Panc1 (cell line): ENCODE results near the gene SVOP. TPM values are rescaled to one million over a fixed set of nuclear protein-coding genes. Genes with fewer than 3 reads are reported as not detected.
A peak's percentile ranks its signal among the peaks of the same experiment; 100 is the strongest.

Source experiments
- ATAC-seq: fragments of 200-7000 bp; cut with Tn5 transposase; 2 replicates; pipeline ENCODE4 v1.9.1; 2020; ENCODE audit warnings: mild to moderate bottlenecking, moderate library complexity
- BruUV-seq: library from RNA; stranded (reverse); fragments of 400-500 nt; replicated peaks from 2 replicates; lab custom pipeline; 2021; lab: Mats Ljungman, UMichigan
- CTCF ChIA-PET: fragments of 300-600 bp; sonication (Branson Sonifier 250); formaldehyde crosslinking; loops from one replicate; lab custom pipeline; 2022; ENCODE audit warnings: antibody characterized with exemption; lab: Charles Lee
- POLR2A ChIA-PET: fragments of 300-600 bp; sonication (Branson Sonifier 250); formaldehyde crosslinking; loops from one replicate; lab custom pipeline; 2022; ENCODE audit warnings: antibody characterized with exemption; lab: Charles Lee
- DNase-seq: peaks from one replicate; pipeline ENCODE4 v3.0.0-alpha.2; 2010; ENCODE audit warnings: low read depth, low spot score
- H3K27ac ChIP-seq: 2 replicates; pipeline ENCODE4 v1.5.1; 2011; ENCODE audit warnings: mild to moderate bottlenecking, low read length, inconsistent platforms
- H3K27me3 ChIP-seq: fragments of 200-500 bp; sonication (Bioruptor generic); 2 replicates; pipeline ENCODE4 v1.6.0; 2014; ENCODE audit warnings: low read length, inconsistent platforms; ENCODE audit not compliant: control insufficient read depth, insufficient read depth
- H3K36me3 ChIP-seq: fragments of 200-500 bp; sonication (Bioruptor generic); 2 replicates; pipeline ENCODE4 v1.5.1; 2014; ENCODE audit warnings: inconsistent platforms, mild to moderate bottlenecking, low read length, moderate library complexity; ENCODE audit not compliant: control insufficient read depth, insufficient read depth
- H3K4me1 ChIP-seq: 2 replicates; pipeline ENCODE4 v1.5.1; 2011; ENCODE audit warnings: inconsistent platforms, mild to moderate bottlenecking, low read length, moderate library complexity; ENCODE audit not compliant: control insufficient read depth, insufficient read depth
- H3K4me3 ChIP-seq, 2 experiments: 2 replicates each; pipeline ENCODE4 v1.5.1; 2011 to 2012; ENCODE audit warnings: low read depth in 2 of 2, low read length in 2 of 2, mild to moderate bottlenecking in 2 of 2, inconsistent platforms in 1 of 2, moderate library complexity in 1 of 2
- H3K9me3 ChIP-seq: fragments of 200-500 bp; sonication (Bioruptor generic); 2 replicates; pipeline ENCODE4 v1.5.1; 2014; ENCODE audit warnings: low read depth, mild to moderate bottlenecking, inconsistent platforms, low read length, moderate library complexity; ENCODE audit not compliant: control insufficient read depth, insufficient read depth
- CTCF ChIP-seq: fragments of 450-650 bp; IDR thresholded peaks from 2 replicates; pipeline ENCODE4 v1.5.1; 2017; ENCODE audit warnings: mild to moderate bottlenecking
- POLR2AphosphoS5 ChIP-seq: IDR thresholded peaks from 2 replicates; pipeline ENCODE4 v1.6.1; 2012; ENCODE audit warnings: mild to moderate bottlenecking, low read depth, low read length, moderate library complexity
- SIN3A ChIP-seq: IDR thresholded peaks from 2 replicates; pipeline ENCODE4 v1.6.1; 2012; ENCODE audit warnings: low read depth, mild to moderate bottlenecking, low read length, moderate library complexity, borderline replicate concordance; ENCODE audit not compliant: insufficient read depth
- TCF7L2 ChIP-seq: IDR thresholded peaks from 2 replicates; pipeline ENCODE4 v1.6.1; 2011; ENCODE audit warnings: mild to moderate bottlenecking, low read depth, low read length, inconsistent platforms
- in situ Hi-C: cut with HindIII; loops from 2 replicates; pipeline ENCODE4 v1.10.0; 2016; ENCODE audit warnings: low sequenced_read_pairs, low pct_unique_long_range_greater_than_20kb
- intact Hi-C: fragments of 100-400 bp; cut with micrococcal nuclease; formaldehyde crosslinking; loops from one replicate; pipeline ENCODE4 v1.10.0; 2022; ENCODE audit not compliant: unreplicated experiment
- total RNA-seq: library from RNA; stranded (reverse); gene quantifications from one replicate; pipeline ENCODE4 v1.2.1, GENCODE V29; 2021; ENCODE audit not compliant: unreplicated experiment
- TF ChIP-seq, protein P1 (sequence below), 2 experiments: IDR thresholded peaks; 2 replicates each; pipeline ENCODE4 v1.6.1; 2011 to 2012; ENCODE audit warnings: low read depth in 2 of 2, control low read depth in 1 of 2, low read length in 1 of 2, mild to moderate bottlenecking in 1 of 2, moderate library complexity in 1 of 2; ENCODE audit not compliant: insufficient read depth in 1 of 2

Gene SVOP
- total RNA-seq, 1 experiment from 2014 or later: not detected

- DNase-seq: no peak
- CTCF ChIA-PET: no interaction called here
- Histone ChIP-seq H3K9me3 (no peaks in the 10 kb centered on the region), H3K27ac (no peak overlapping the region), H3K27me3 (no peaks in the 10 kb centered on the region), H3K36me3 (no peaks in the 10 kb centered on the region), H3K4me3 (no peak overlapping the region), H3K4me1 (no peaks in the 10 kb centered on the region)
- intact Hi-C loops: no loop called here
- BruUV-seq: no TSS peak
- POLR2A ChIA-PET: no interaction called here
- TF ChIP-seq POLR2AphosphoS5 (no peak), CTCF (peak; percentile 70)
- peak; percentile 76 for ATAC-seq
- in situ Hi-C loops: no loop called here
Measured at GRCh38 chr12:108967869-108968540, 52.9 kb downstream of the SVOP start.

DNA sequence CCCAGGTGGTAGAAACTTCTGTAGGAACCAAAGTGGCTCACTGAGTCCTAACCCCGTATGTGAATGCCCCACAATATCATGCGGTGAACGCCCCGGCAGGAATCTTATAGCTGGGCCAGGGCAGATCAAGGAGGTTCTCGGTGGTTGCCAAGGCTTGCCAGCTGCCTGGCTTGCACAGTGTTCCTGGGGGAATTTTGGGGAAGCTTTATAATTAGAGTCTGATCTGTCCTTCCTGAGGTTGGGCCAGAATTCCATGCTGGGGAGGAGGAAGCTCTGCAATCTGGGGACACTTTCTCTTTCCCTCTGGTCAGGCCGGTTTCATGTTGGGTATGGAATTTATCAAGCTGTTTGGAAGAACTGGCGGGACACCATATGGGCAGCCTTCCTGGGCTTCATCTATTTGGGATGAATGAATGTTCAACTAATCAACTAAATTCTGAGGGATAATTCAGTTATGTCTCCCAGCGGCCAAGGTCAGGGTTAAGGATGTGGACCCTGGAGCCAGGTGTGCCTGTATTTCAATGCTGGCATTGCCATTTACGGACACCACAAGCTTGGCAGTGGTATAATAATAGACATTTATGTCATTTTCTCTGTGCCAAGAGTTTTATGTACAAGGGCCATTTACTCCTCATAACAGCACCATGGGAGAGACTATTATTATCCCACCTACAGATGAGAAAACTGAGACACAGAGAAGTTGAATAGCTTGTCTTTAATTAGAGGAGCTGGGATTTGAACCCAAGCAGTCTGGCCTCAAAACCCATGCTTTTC, 54.3 kb downstream of the SVOP start:
- ATAC-seq: no peak
- Histone ChIP-seq H3K36me3 (no peaks in the 10 kb centered on the region), H3K9me3 (no peaks in the 10 kb centered on the region), H3K4me3 (no peak overlapping the region), H3K27me3 (no peaks in the 10 kb centered on the region), H3K27ac (no peak overlapping the region), H3K4me1 (no peaks in the 10 kb centered on the region)
- in situ Hi-C loops (no loop called here), intact Hi-C loops (no loop called here)
- CTCF ChIA-PET: interaction anchor here (0.5 to 0.6 kb wide), 2 partner anchors 86 to 95 kb away, joined by 3 to 5 read pairs; no protein-coding TSS in a partner anchor
- POLR2A ChIA-PET: no interaction called here
- no TSS peak for BruUV-seq
- no peak for DNase-seq
- TF ChIP-seq TCF7L2 (no peak), SIN3A (no peak), CTCF (no peak), POLR2AphosphoS5 (no peak)
- TF ChIP-seq, protein P1, sequence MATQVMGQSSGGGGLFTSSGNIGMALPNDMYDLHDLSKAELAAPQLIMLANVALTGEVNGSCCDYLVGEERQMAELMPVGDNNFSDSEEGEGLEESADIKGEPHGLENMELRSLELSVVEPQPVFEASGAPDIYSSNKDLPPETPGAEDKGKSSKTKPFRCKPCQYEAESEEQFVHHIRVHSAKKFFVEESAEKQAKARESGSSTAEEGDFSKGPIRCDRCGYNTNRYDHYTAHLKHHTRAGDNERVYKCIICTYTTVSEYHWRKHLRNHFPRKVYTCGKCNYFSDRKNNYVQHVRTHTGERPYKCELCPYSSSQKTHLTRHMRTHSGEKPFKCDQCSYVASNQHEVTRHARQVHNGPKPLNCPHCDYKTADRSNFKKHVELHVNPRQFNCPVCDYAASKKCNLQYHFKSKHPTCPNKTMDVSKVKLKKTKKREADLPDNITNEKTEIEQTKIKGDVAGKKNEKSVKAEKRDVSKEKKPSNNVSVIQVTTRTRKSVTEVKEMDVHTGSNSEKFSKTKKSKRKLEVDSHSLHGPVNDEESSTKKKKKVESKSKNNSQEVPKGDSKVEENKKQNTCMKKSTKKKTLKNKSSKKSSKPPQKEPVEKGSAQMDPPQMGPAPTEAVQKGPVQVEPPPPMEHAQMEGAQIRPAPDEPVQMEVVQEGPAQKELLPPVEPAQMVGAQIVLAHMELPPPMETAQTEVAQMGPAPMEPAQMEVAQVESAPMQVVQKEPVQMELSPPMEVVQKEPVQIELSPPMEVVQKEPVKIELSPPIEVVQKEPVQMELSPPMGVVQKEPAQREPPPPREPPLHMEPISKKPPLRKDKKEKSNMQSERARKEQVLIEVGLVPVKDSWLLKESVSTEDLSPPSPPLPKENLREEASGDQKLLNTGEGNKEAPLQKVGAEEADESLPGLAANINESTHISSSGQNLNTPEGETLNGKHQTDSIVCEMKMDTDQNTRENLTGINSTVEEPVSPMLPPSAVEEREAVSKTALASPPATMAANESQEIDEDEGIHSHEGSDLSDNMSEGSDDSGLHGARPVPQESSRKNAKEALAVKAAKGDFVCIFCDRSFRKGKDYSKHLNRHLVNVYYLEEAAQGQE (IDR thresholded peaks at IDR 0.05; ENCODE audit: insufficient read depth in 1 of 2, low read depth in 2 of 2, low read length in 1 of 2): no peak
